BE2C (cell line): ENCODE measurements around the gene BMP8B.
"Not testable (repeated sequence)": the region's sequence is repeated elsewhere in the genome, so short reads cannot be mapped to it uniquely, and the experiment has no call there.

Experiments used
- DNase-seq: peaks from one replicate; pipeline ENCODE4 v3.0.0-alpha.2; 2020
- H3K27me3 ChIP-seq: fragments of 250-450 bp; sonication (Bioruptor Pico); 2 replicates; pipeline ENCODE4 v1.5.1; 2020; ENCODE audit warnings: mild to moderate bottlenecking
- H3K36me3 ChIP-seq: fragments of 250-450 bp; sonication (Bioruptor Pico); 2 replicates; pipeline ENCODE4 v1.5.1; 2020; ENCODE audit warnings: mild to moderate bottlenecking
- H3K4me1 ChIP-seq: fragments of 250-450 bp; sonication (Bioruptor Pico); 2 replicates; pipeline ENCODE4 v1.5.1; 2020
- H3K4me3 ChIP-seq: 2 replicates; pipeline ENCODE4 v1.5.1; 2011; ENCODE audit warnings: low read depth, low read length
- H3K9me3 ChIP-seq: fragments of 250-450 bp; sonication (Bioruptor Pico); 2 replicates; pipeline ENCODE4 v1.5.1; 2020
- TF ChIP-seq, protein P1 (sequence below): IDR thresholded peaks from 2 replicates; pipeline ENCODE4 v1.5.1; 2012; ENCODE audit warnings: mild to moderate bottlenecking, low read depth, low read length

The BMP8B gene

DNA sequence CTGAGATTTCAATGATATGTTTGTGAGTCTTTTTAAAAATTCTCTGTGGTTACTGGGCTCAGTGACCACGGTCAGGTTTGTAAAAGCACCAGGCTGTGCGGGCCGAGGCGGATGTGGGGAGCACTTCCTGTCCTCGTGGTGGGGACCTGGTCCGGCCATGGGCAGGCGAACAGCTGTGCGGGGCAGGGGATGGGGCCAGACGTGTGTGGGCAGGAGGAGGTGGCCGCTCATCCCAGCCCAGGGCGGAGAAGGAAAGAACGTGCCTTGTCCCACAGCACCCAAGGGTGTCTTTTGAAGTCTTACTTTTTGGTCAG, 12.3 kb downstream of the BMP8B start:
- DNase-seq: no peak
- no peak overlapping the region for H3K4me3 ChIP-seq
- H3K27me3 ChIP-seq: no peaks in the 10 kb centered on the region
- H3K4me1 ChIP-seq: no peaks in the 10 kb centered on the region
- H3K9me3 ChIP-seq: no peaks in the 10 kb centered on the region
- no peaks in the 10 kb centered on the region for H3K36me3 ChIP-seq
- TF ChIP-seq, protein P1, sequence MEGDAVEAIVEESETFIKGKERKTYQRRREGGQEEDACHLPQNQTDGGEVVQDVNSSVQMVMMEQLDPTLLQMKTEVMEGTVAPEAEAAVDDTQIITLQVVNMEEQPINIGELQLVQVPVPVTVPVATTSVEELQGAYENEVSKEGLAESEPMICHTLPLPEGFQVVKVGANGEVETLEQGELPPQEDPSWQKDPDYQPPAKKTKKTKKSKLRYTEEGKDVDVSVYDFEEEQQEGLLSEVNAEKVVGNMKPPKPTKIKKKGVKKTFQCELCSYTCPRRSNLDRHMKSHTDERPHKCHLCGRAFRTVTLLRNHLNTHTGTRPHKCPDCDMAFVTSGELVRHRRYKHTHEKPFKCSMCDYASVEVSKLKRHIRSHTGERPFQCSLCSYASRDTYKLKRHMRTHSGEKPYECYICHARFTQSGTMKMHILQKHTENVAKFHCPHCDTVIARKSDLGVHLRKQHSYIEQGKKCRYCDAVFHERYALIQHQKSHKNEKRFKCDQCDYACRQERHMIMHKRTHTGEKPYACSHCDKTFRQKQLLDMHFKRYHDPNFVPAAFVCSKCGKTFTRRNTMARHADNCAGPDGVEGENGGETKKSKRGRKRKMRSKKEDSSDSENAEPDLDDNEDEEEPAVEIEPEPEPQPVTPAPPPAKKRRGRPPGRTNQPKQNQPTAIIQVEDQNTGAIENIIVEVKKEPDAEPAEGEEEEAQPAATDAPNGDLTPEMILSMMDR: no peak

DNA sequence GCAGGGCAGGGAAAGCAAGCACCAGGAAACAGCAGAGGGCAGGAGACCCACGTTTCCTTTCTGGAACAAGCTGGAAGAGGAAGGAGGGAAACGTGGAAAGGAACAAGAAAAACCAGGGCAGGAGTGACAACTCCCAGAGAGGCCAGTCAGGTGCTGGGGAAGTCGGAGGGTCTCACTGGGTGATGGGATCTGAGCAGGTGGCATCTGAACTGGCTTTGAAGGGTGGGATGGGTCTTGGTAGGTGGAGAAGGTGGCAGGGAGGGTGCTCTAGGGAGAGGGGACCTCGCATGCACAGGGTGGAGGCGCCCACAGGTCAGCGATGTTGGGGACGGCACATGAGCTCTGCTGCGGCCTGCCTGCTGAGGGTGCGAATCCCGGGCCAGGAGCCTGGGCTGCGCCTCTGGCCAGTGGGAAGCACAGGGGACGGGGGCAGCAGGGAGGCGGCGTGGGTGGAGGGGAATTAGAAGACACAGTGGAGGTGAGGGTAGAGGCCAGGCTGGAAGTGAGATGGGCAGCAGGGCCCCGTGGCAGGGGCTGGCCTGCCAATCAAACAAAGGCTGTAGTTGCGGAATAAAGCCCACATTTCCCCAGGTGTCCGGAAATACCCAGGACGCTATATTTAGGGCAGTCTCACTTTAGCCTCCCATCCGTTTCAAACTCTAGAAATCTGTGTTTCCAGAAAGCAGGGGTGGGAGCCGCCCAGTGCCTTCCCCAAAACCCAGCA, 12.8 kb downstream of the BMP8B start:
- H3K36me3 ChIP-seq, H3K27me3 ChIP-seq, H3K4me1 ChIP-seq, H3K4me3 ChIP-seq, DNase-seq, H3K9me3 ChIP-seq: not testable (repeated sequence)

DNA sequence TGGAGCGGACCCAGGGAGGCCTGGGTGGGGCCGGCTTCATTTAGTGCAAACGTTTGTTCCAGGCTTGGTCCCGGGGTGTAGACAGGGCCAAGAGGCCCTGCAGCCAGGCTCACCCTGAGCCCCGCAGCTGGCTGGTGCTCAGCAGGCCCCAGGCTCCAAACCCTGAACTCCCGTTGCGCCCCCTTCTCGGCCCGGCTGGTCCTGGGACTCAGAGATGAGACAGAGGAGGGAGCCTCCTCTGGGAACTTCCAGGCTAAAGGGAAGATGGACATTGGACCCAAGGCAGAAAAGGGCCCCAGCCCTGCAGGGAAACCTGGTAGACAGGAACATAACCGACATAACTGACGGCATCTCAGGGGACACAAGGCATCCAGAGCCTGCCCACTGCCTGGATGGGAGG, 13.5 kb downstream of the BMP8B start:
- not testable (repeated sequence) for H3K27me3 ChIP-seq, H3K36me3 ChIP-seq, DNase-seq, H3K4me1 ChIP-seq, H3K4me3 ChIP-seq, H3K9me3 ChIP-seq

DNA sequence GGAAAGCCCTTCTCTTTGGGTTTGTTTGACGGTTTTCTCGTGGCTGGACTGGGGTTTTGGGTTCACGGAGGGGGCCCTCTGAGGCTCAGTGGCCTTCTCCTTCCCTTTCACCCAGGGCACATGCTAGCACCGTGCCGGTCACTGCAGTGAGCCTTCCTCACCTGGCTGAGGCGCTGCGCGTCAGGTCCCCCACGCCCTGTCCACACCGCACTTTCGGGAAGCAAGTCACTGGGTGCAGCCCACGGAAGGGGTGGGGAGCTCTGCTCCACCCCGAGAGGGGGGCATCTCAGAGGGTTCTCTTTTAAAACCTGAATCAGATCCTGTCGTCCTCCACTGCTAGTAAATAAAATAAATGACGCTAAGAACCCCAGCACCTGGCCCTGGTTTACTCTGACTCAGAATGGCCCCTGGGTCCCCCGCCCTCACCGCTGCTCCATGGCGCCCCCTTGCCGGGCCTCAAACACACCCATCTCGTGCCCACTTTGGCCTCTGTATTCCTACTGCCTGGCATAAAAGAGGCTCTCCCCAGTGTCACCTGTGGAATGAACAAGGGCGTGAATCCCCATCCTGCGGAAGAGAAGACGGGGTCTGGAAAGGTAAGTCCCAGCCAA, 15.2 kb downstream of the BMP8B start:
- DNase-seq, H3K9me3 ChIP-seq, H3K27me3 ChIP-seq, H3K36me3 ChIP-seq, H3K4me1 ChIP-seq, H3K4me3 ChIP-seq: not testable (repeated sequence)

DNA sequence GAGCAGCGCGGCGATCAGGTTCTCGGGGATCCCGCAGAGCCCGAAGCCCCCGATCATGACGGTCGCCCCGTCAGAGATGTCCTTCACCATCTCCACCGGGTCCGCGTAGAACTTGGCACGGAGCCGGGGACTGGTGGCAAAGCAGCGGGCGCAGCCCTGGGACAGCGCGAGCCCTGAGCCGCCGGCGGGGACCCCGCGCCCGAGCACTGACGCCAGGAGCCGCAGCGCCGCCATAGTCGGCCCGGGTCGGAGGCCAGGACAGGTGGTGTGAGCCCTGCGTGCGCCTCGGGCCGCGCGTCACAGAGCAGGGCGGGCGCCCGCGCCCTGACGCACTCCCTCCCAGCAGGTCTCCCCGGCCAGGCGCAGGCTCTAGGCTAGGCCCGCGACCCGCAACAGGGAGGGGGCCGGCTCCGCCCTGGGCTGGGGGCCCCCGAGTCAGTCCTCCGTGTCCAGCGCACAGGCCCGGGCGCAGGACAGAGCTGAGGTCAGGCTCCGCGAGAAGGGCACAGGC, 17.6 kb downstream of the BMP8B start, which contains the start of gene OXCT2:
Gene OXCT2 (minus strand): TSS at position 327 of the 511 bp plus-strand sequence. CDS start 93 bp downstream, at position 234.
- not testable (repeated sequence) for H3K4me1 ChIP-seq, DNase-seq, H3K27me3 ChIP-seq, H3K36me3 ChIP-seq, H3K9me3 ChIP-seq, H3K4me3 ChIP-seq

DNA sequence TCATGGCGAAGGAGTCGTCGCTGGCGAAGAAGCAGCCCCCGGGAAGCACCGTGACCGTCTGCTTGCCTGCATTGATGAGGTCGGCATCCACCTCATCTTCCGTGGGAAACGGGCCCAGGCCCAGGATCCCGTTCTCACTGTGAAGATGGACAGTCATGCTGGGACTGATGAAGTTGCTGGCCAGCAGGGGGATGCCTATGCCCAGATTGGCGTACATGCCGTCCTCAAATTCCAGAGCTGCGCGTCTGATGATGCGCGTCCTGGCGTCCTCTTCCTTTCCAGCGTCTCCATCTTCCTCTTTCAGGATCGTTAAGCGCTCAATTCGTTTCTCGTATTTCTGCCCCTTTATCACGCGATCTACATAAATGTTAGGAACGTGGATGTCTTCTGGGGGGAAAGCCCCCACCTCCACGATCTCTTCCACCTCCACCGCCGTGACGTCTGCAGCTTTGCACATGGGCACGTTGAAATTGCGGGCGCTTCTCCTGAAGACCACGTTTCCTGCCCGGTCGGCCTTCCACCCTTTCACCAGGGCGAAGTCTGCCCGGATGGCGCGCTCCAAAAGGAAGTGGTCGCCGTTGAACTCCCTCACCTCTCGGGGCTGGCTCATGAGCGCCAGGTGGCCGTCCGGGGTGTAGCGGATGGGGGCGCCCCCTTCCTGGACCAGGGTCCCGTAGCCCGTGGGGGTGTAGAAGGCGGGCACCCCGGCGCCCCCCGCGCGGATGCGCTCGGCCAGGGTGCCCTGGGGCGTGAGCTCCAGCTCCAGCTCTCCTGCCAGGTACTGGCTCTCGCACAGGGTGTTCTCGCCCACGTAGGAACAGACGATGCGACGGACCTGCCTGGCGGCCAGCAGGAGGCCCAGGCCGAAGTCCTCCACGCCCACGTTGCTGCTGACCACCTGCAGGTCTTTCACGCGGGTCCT, 18.3 kb downstream of the BMP8B start:
- not testable (repeated sequence) for H3K36me3 ChIP-seq, DNase-seq, H3K27me3 ChIP-seq, H3K4me3 ChIP-seq, H3K4me1 ChIP-seq, H3K9me3 ChIP-seq

DNA sequence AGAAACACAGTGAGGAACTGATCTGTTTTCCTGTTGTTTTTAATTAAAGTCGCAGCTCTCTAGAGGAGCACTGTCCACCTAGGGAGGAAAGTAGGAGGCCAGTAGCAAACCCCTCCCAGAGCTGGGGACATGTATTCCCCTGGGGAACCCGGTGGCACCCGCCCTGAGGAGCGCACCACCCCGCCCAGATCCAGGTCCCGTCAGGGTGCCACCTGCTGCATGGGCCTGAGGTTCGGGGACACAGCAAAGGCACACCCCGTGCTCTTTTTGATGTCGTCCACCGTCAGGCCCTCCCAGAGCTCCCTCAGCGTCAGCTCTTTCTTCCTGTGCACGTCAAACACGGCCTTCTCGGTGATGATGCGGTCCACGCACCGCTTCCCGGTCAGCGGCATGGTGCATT, 19.2 kb downstream of the BMP8B start:
- not testable (repeated sequence) for H3K27me3 ChIP-seq, H3K9me3 ChIP-seq, DNase-seq, H3K4me3 ChIP-seq, H3K36me3 ChIP-seq, H3K4me1 ChIP-seq

DNA sequence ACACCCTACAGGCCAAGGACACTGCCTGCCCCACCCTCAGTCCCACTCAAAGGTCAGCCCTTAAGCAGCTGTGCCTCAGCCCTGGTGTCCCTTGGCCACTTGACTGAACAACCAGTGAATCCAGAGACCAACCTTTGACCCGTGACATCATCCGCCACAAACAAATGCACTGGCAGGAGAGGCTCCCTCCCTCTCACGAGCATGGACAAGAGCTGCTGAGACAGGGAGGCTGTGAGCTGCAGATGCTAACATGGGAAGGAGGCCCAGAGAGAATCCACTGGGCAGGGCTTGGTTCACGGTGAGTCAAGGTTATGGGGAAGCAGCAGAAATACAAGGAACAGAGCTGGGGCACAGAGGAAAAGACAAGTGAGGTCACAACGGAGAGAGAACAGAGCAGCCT, 22.2 kb downstream of the BMP8B start:
- H3K4me3 ChIP-seq, H3K27me3 ChIP-seq, H3K36me3 ChIP-seq, H3K9me3 ChIP-seq, DNase-seq, H3K4me1 ChIP-seq: not testable (repeated sequence)

DNA sequence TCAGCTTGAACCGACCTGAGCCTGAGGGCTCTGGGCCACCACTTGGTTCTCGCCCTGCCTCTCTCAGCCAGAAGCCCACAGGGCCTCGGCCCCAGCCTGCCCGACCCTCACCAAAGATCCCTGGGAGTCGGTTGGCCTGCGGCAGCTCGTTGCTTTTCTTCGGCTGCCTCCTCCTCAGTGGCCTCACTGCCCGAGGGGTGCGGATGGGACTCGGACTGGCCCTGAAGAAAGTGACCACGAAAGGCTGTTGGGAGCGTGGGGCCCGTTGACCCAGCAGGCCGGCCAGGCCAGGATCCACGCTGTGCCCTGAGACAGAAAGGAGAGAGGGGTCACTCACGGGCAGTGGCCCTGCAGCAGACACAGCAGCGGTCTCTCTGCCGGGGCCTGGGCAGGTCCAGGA, 24.2 kb downstream of the BMP8B start:
- H3K36me3 ChIP-seq, H3K27me3 ChIP-seq, DNase-seq, H3K9me3 ChIP-seq, H3K4me3 ChIP-seq, H3K4me1 ChIP-seq: not testable (repeated sequence)

DNA sequence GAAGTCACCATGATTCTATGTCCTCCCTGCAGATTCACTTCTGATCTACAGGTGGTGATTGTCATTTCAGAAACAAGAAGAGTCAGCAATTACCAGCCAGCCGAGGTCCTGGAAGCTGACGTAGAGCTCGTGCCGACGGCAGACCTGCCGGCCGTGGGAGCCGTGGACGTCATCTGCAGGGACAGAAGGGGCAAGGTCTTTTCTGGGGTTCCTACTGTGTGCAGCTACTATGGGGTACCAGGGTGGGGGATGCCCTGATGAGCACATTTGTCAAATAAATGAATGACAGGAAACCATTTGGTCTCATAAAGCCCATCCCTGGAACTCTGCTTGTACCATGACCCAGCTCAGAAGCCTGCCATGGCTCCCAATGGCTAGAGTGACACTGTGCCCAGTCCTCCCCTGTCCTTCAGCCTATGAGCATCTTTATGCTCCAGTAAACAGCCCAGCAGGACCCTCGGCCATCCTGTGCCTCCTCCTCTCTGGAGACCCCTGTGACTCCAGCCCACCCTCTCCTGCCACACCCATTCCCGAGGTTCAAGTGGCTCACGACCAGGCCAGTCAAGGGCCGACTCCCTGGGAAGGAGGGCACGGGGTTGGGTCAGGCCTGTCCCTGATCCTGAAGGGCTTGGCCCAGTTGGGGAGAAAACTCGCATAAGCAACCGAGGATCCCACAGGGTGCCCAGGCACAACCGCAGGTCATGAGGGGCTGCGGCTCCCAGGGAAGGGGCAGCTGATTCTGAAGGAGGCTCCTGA, 24.9 kb downstream of the BMP8B start:
- not testable (repeated sequence) for H3K4me1 ChIP-seq, H3K9me3 ChIP-seq, DNase-seq, H3K4me3 ChIP-seq, H3K27me3 ChIP-seq, H3K36me3 ChIP-seq
